ENCODE measurements around the gene PHACTR1. TPM values are rescaled to one million over a fixed set of nuclear protein-coding genes. Genes with fewer than 3 reads are reported as not detected.

PHACTR1 gene
- polyA plus RNA-seq (2012; ENCODE audit: low read depth, missing spikeins): 66.3 TPM

GRCh38 chr6:12716298-12716916 lies at the start of gene PHACTR1:
Gene PHACTR1 (plus strand): TSS chr6:12716767.
- no peak for TF ChIP-seq POU2F2 (IDR thresholded peaks at IDR 0.05; ENCODE audit: low read depth, low read length)
- no peak for TF ChIP-seq SPI1 (IDR thresholded peaks at IDR 0.05; ENCODE audit: low read depth, low read length)
- no peak for TF ChIP-seq PAX5 (IDR thresholded peaks at IDR 0.05; ENCODE audit: insufficient read depth, low read length, severe bottlenecking)
- TF ChIP-seq TAF1 (IDR thresholded peaks at IDR 0.05; ENCODE audit: low read depth, low read length): no peak
- no peak for TF ChIP-seq POLR2A (IDR thresholded peaks at IDR 0.05; ENCODE audit: low read depth, low read length)
- no peak for TF ChIP-seq POLR2AphosphoS5 (IDR thresholded peaks at IDR 0.05; ENCODE audit: low read depth, low read length)
- FAIRE-seq: no peak

DNA sequence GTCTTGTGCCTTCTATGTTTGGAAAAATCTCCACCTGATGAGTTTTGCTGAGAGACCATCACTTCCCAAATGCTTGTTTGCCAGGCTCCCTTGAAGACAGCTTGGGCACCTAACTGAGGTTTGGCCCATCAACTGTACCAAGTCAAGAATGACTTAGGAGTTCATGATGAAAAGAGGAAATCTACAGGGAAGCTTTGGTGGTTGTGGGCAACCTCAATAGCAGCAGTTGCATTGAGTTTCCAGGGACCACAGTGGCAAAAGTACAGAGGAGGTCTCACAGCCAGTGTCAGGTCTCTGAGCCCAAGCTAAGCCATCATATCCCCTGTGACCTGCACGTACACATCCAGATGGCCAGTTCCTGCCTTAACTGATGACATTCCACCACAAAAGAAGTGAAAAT lies 49.7 kb upstream of the PHACTR1 start:
- TF ChIP-seq TAF1 (IDR thresholded peaks at IDR 0.05; ENCODE audit: low read depth, low read length): no peak
- no peak for TF ChIP-seq PAX5 (IDR thresholded peaks at IDR 0.05; ENCODE audit: insufficient read depth, low read length, severe bottlenecking)
- no peak for TF ChIP-seq POLR2AphosphoS5 (IDR thresholded peaks at IDR 0.05; ENCODE audit: low read depth, low read length)
- no peak for TF ChIP-seq POLR2A (IDR thresholded peaks at IDR 0.05; ENCODE audit: low read depth, low read length)
- TF ChIP-seq POU2F2 (IDR thresholded peaks at IDR 0.05; ENCODE audit: low read depth, low read length): no peak
- no peak for TF ChIP-seq SPI1 (IDR thresholded peaks at IDR 0.05; ENCODE audit: low read depth, low read length)
- DNase-seq (ENCODE audit: insufficient read length, low spot score): no peak
- no peak for FAIRE-seq

More at GRCh38 chr6:12716298-12716916, at the start of gene PHACTR1:
- no peak for DNase-seq (ENCODE audit: insufficient read length, low spot score)

GRCh38 chr6:12675931-12676330 lies 40.6 kb upstream of the PHACTR1 start:
- DNase-seq (ENCODE audit: insufficient read length, low spot score) (no peak), FAIRE-seq (no peak)
- TF ChIP-seq PAX5 (IDR thresholded peaks at IDR 0.05; ENCODE audit: insufficient read depth, low read length, severe bottlenecking) (no peak), POLR2AphosphoS5 (IDR thresholded peaks at IDR 0.05; ENCODE audit: low read depth, low read length) (no peak), SPI1 (IDR thresholded peaks at IDR 0.05; ENCODE audit: low read depth, low read length) (no peak), POLR2A (IDR thresholded peaks at IDR 0.05; ENCODE audit: low read depth, low read length) (no peak), TAF1 (IDR thresholded peaks at IDR 0.05; ENCODE audit: low read depth, low read length) (no peak), POU2F2 (IDR thresholded peaks at IDR 0.05; ENCODE audit: low read depth, low read length) (no peak)

DNA sequence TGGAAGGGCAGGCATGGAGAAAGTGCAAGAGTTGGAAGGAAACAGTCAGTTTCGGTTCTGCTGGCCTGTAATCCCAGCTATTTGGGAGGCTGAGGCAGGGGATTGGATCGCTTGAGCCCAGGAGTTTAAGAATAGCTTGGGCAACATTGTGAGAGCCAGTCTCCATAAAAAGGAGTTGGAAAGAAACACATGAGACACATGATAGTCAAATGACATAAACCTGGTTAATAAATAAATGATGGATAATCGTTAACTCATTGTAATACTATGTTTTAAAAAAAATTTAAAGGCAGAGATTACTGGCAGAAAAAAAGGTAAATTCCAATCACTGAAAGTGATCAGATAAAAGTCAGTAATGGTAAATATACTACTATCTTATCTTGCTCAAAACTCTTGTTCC lies 37.2 kb upstream of the PHACTR1 start:
- FAIRE-seq (no peak), DNase-seq (ENCODE audit: insufficient read length, low spot score) (no peak)
- TF ChIP-seq TAF1 (IDR thresholded peaks at IDR 0.05; ENCODE audit: low read depth, low read length) (no peak), POU2F2 (IDR thresholded peaks at IDR 0.05; ENCODE audit: low read depth, low read length) (no peak), PAX5 (IDR thresholded peaks at IDR 0.05; ENCODE audit: insufficient read depth, low read length, severe bottlenecking) (no peak), POLR2AphosphoS5 (IDR thresholded peaks at IDR 0.05; ENCODE audit: low read depth, low read length) (no peak), POLR2A (IDR thresholded peaks at IDR 0.05; ENCODE audit: low read depth, low read length) (no peak), SPI1 (IDR thresholded peaks at IDR 0.05; ENCODE audit: low read depth, low read length) (no peak)

GRCh38 chr6:12693122-12693521 lies 23.4 kb upstream of the PHACTR1 start:
- FAIRE-seq: no peak
- TF ChIP-seq PAX5 (IDR thresholded peaks at IDR 0.05; ENCODE audit: insufficient read depth, low read length, severe bottlenecking) (no peak), SPI1 (IDR thresholded peaks at IDR 0.05; ENCODE audit: low read depth, low read length) (no peak), POLR2A (IDR thresholded peaks at IDR 0.05; ENCODE audit: low read depth, low read length) (no peak), POU2F2 (IDR thresholded peaks at IDR 0.05; ENCODE audit: low read depth, low read length) (no peak), TAF1 (IDR thresholded peaks at IDR 0.05; ENCODE audit: low read depth, low read length) (no peak), POLR2AphosphoS5 (IDR thresholded peaks at IDR 0.05; ENCODE audit: low read depth, low read length) (no peak)
- DNase-seq (ENCODE audit: insufficient read length, low spot score): no peak

DNA sequence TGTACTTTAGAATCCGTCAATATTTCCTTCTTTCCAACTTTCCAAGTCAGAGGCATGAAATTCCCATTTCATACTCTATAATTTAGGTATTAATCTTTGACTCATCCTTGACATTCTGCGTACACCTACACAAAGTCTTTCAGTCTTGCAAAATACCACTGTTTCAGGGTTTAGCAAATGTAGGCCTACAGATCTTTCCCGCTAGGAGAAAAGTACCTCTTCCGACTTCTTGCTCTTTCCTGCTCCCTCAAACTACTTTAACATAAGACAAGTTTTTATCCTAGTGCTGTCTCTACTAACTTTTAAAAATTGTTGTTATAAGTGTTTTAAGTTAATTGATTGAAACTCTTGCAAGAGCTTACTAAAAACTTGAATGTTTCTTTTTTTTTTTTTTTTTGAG lies 18.3 kb upstream of the PHACTR1 start:
- FAIRE-seq: no peak
- no peak for DNase-seq (ENCODE audit: insufficient read length, low spot score)
- no peak for TF ChIP-seq POLR2AphosphoS5 (IDR thresholded peaks at IDR 0.05; ENCODE audit: low read depth, low read length)
- TF ChIP-seq TAF1 (IDR thresholded peaks at IDR 0.05; ENCODE audit: low read depth, low read length): no peak
- no peak for TF ChIP-seq POU2F2 (IDR thresholded peaks at IDR 0.05; ENCODE audit: low read depth, low read length)
- TF ChIP-seq POLR2A (IDR thresholded peaks at IDR 0.05; ENCODE audit: low read depth, low read length): no peak
- no peak for TF ChIP-seq SPI1 (IDR thresholded peaks at IDR 0.05; ENCODE audit: low read depth, low read length)
- TF ChIP-seq PAX5 (IDR thresholded peaks at IDR 0.05; ENCODE audit: insufficient read depth, low read length, severe bottlenecking): no peak

DNA sequence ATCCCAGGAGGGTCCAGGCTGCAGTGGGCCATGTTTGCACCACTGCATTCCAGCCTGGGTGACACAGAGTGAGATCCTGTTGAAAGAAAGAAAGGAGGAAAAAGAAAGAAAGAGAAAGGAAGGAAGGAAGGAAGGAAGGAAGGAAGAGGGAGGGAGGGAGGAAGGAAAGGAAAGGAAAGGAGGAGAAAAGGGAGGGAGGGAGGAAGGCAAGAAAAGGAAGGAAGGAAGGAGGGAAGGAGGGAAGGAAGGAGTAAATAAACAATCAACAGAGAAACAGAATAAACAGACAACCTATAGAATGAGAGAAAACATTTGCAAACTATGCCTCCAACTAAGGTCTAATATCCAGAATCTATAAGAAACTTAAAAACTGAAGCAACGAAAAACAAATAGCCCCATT lies 11.6 kb upstream of the PHACTR1 start:
- no peak for FAIRE-seq
- TF ChIP-seq POU2F2 (IDR thresholded peaks at IDR 0.05; ENCODE audit: low read depth, low read length): no peak
- no peak for TF ChIP-seq POLR2AphosphoS5 (IDR thresholded peaks at IDR 0.05; ENCODE audit: low read depth, low read length)
- no peak for DNase-seq (ENCODE audit: insufficient read length, low spot score)

DNA sequence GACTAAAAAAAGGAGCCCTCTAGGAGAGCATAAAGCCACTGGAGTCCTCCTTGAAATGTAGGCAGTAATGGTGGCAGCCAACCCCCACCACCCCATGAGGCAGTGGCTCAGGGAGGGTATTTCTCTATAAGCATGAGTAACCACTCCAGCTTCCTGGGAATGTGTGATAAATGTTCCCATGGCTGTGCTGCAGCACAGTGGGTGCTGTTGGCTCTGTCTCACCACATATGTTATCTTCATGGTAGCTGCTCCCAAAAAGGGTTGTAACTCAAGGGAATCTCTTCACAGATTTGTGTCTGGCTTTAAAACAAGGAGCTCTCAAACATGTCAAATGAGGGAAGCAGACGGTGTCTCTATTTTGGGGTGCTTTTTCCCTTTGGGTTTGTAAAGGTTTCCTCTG lies 7.5 kb upstream of the PHACTR1 start:
- DNase-seq (ENCODE audit: insufficient read length, low spot score) (no peak), FAIRE-seq (no peak)
- no peak for TF ChIP-seq SPI1 (IDR thresholded peaks at IDR 0.05; ENCODE audit: low read depth, low read length)
- no peak for TF ChIP-seq TAF1 (IDR thresholded peaks at IDR 0.05; ENCODE audit: low read depth, low read length)
- no peak for TF ChIP-seq POLR2A (IDR thresholded peaks at IDR 0.05; ENCODE audit: low read depth, low read length)
- TF ChIP-seq POLR2AphosphoS5 (IDR thresholded peaks at IDR 0.05; ENCODE audit: low read depth, low read length): no peak
- TF ChIP-seq PAX5 (IDR thresholded peaks at IDR 0.05; ENCODE audit: insufficient read depth, low read length, severe bottlenecking): no peak
- TF ChIP-seq POU2F2 (IDR thresholded peaks at IDR 0.05; ENCODE audit: low read depth, low read length): no peak

DNA sequence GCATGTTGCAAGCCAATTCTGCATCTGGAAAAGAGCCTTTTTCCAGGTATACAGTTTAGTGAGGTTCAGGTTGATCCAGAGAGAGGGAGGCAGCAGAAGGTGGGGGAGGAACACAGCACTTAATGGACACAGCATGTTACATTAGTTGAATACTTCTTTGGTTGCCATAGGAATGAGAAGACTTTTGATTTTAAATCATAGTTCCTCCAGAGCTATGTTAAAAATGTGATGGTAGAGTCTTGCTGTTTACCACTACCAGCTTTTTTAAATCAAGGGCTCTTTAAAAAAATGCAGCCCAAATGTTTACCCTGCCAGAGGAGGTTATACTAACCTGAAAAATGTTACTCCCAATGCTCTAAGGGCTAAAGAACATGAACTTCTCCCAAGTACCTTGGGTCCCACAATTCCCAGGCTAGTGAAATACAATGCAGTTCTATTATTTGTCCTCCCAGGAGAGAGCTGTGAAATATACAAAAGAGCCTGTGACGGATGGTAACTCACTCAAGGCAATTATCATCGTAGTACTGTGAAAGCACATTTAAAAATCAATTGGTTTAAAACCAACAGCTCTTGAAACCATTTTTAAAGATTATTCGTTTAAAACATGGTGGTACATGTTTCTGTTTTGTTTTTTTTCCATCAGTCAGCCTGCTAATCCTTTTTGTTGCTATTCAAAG lies 6.9 kb upstream of the PHACTR1 start:
- TF ChIP-seq POLR2AphosphoS5 (IDR thresholded peaks at IDR 0.05; ENCODE audit: low read depth, low read length): no peak
- no peak for TF ChIP-seq POLR2A (IDR thresholded peaks at IDR 0.05; ENCODE audit: low read depth, low read length)
- no peak for TF ChIP-seq POU2F2 (IDR thresholded peaks at IDR 0.05; ENCODE audit: low read depth, low read length)
- TF ChIP-seq SPI1 (IDR thresholded peaks at IDR 0.05; ENCODE audit: low read depth, low read length): no peak
- no peak for TF ChIP-seq TAF1 (IDR thresholded peaks at IDR 0.05; ENCODE audit: low read depth, low read length)
- no peak for TF ChIP-seq PAX5 (IDR thresholded peaks at IDR 0.05; ENCODE audit: insufficient read depth, low read length, severe bottlenecking)
- no peak for DNase-seq (ENCODE audit: insufficient read length, low spot score)
- no peak for FAIRE-seq

Data from GM12891 (cell line).